WTC11 (cell line): ENCODE results near the gene TUBB4B.

ENCODE experiments used
- CTCF ChIP-seq: fragments of 200-600 bp; IDR thresholded peaks from 2 replicates; pipeline ENCODE4 v1.8.0; 2022; ENCODE audit warnings: antibody characterized with exemption
- SMAD3 ChIP-seq: sonication (generic); formaldehyde crosslinking; IDR thresholded peaks from 2 replicates; pipeline ENCODE4 v1.8.0; 2022; ENCODE audit warnings: missing genetic modification reagents, mild to moderate bottlenecking, borderline replicate concordance
- SOX15 ChIP-seq: fragments of 250-450 bp; sonication (Bioruptor Pico); IDR thresholded peaks from 2 replicates; pipeline ENCODE4 v1.9.0; 2021; ENCODE audit warnings: mild to moderate bottlenecking
- USF1 ChIP-seq: sonication (generic); formaldehyde crosslinking; IDR thresholded peaks from 2 replicates; pipeline ENCODE4 v1.8.0; 2022; ENCODE audit warnings: mild to moderate bottlenecking, missing genetic modification reagents

GRCh38 chr9:137191691-137192447 lies 49.2 kb upstream of the TUBB4B start:
- TF ChIP-seq SMAD3 (CRISPR knock-in tag) (no peak), SOX15 (CRISPR knock-in tag) (no peak), USF1 (CRISPR knock-in tag) (no peak), CTCF (no peak)
